ENCODE data around the gene NPFFR1. TPM values are rescaled to one million over a fixed set of nuclear protein-coding genes. Genes with fewer than 3 reads are reported as not detected.

Gene NPFFR1
- total and polyA plus RNA-seq, 10 of the 15 experiments (the other 5 are each of a cell fraction or from before 2014, with no cell fraction given), result 0.03 TPM; not detected in 9

DNA sequence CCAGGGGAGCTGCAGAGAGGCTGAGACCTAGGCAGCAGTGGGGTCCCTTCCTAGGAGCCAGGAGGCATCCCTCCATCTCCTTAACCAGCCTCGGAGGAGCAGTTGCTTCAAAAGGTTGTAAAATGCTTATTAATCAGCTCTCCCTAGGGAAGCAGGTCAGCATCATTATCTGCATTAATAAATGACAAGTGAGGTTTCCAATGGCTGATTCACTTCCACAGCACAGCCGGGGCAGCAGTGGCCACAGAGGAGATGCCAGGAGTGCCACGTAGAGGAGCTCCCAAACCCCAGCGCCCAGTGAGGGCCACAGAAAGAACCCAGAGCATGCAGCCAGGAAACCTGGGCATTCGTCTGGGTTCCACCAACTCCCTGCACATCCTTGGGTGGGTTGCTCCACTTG, 8.2 kb upstream of the NPFFR1 start:
- RAD21 ChIA-PET (ENCODE audit: unreplicated experiment), result interaction anchor here (0.6 to 4.1 kb wide), 7 partner anchors 8 to 72 kb away, joined by 3 to 32 read pairs (median 7); partner anchors contain the start of gene NPFFR1
- no peak overlapping the region for H3K9ac ChIP-seq (ENCODE audit: control insufficient read depth, insufficient read depth, low read length)
- no peaks in the 10 kb centered on the region for H3K27me3 ChIP-seq (replicated peaks in 1 of 2; ENCODE audit: control insufficient read depth in 2 of 2, insufficient read depth in 2 of 2, low read length in 1 of 2)
- no peaks in the 10 kb centered on the region for H3K79me2 ChIP-seq (ENCODE audit: control insufficient read depth, insufficient read depth, low read length)
- FAIRE-seq (no peak), DNase-seq (ENCODE audit: low read depth, low spot score) (no peak), ATAC-seq (no peak)
- SMC1A ChIA-PET (ENCODE audit: uncharacterized antibody, unreplicated experiment), result interaction anchor here (0.8 to 3.5 kb wide), 10 partner anchors 8 to 72 kb away, joined by 3 to 50 read pairs (median 14); partner anchors contain the start of gene NPFFR1
- no TSS peak for BruUV-seq (replicated peaks)
- peaks cover 16% of the 10 kb centered on the region for H3K4me1 ChIP-seq (ENCODE audit: control insufficient read depth, insufficient read depth, low read length)
- no peaks in the 10 kb centered on the region for H3K36me3 ChIP-seq (ENCODE audit: control insufficient read depth in 2 of 2, insufficient read depth in 2 of 2, low read length in 1 of 2)
- no peaks in the 10 kb centered on the region for H4K20me1 ChIP-seq (ENCODE audit: control insufficient read depth, insufficient read depth)
- H3K4me3 ChIP-seq, result no peak overlapping the region
- intact Hi-C loops (cut with micrococcal nuclease; ENCODE audit: unreplicated experiment), result no loop called here
- H3K9me3 ChIP-seq (replicated peaks; ENCODE audit: control insufficient read depth, insufficient read depth, low read length), result no peaks in the 10 kb centered on the region
- H2AFZ ChIP-seq (ENCODE audit: control insufficient read depth, low read depth, low read length), result no peak overlapping the region
- no peak for TF ChIP-seq NR2C2 (IDR thresholded peaks at IDR 0.05; ENCODE audit: borderline replicate concordance, control insufficient read depth, insufficient read length, low read depth)
- no peak for TF ChIP-seq PML (IDR thresholded peaks at IDR 0.05; ENCODE audit: low read length)
- TF ChIP-seq WRNIP1 (IDR thresholded peaks at IDR 0.05; ENCODE audit: borderline replicate concordance, low read depth, low read length), result no peak
- TF ChIP-seq KLF5 (IDR thresholded peaks at IDR 0.05; ENCODE audit: partially characterized antibody), result no peak
- TF ChIP-seq, protein P1, sequence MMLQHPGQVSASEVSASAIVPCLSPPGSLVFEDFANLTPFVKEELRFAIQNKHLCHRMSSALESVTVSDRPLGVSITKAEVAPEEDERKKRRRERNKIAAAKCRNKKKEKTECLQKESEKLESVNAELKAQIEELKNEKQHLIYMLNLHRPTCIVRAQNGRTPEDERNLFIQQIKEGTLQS (IDR thresholded peaks at IDR 0.05; ENCODE audit: borderline replicate concordance, extremely low read depth, low read depth, low read length), result no peak
- POLR2A ChIA-PET, result interaction anchor here (0.8 to 2.9 kb wide), 4 partner anchors 16 to 70 kb away, joined by 3 to 20 read pairs (median 6); no protein-coding TSS in a partner anchor
- in situ Hi-C loops (cut with MboI), result no loop called here
- 52% methylated on average over 4 of the region's 5 CpGs for WGBS (ENCODE audit: insufficient coverage, insufficient replicate concordance, low lambda C conversion rate, missing lambda C conversion rate)
- H3K27ac ChIP-seq (ENCODE audit: control insufficient read depth, insufficient read depth), result no peak overlapping the region
- CTCF ChIA-PET, result interaction anchor here (0.7 to 2.6 kb wide), 13 partner anchors 10 to 145 kb away, joined by 3 to 22 read pairs (median 8); partner anchors contain the start of gene TYSND1
- no peak overlapping the region for H3K4me2 ChIP-seq (ENCODE audit: control insufficient read depth, insufficient read depth)

DNA sequence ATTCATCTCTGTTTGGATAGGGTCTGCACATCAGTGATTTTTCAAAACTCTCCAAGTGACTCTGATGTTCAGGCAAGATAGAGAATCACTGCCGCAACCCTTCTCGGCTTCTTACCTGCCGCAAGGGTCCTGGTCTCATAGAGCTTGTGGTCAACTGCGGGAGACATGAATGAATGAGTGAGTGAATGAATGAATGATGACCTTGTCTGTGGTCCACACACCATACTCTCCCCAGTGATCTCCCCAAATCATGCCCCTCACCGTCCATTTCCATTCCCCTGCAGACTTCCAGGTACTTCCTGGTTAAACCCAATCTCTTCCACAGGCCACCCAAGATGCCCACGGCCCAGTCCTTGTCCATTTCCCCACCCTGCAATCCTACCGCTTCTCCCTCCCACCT, 5.9 kb upstream of the NPFFR1 start:
- Histone ChIP-seq H3K36me3 (ENCODE audit: control insufficient read depth in 2 of 2, insufficient read depth in 2 of 2, low read length in 1 of 2) (no peaks in the 10 kb centered on the region), H3K79me2 (ENCODE audit: control insufficient read depth, insufficient read depth, low read length) (no peaks in the 10 kb centered on the region), H3K4me1 (ENCODE audit: control insufficient read depth, insufficient read depth, low read length) (peaks cover 16% of the 10 kb centered on the region), H3K9me3 (replicated peaks; ENCODE audit: control insufficient read depth, insufficient read depth, low read length) (no peaks in the 10 kb centered on the region), H3K4me3 (no peak overlapping the region), H4K20me1 (ENCODE audit: control insufficient read depth, insufficient read depth) (no peaks in the 10 kb centered on the region), H3K9ac (ENCODE audit: control insufficient read depth, insufficient read depth, low read length) (no peak overlapping the region), H3K27me3 (replicated peaks in 1 of 2; ENCODE audit: control insufficient read depth in 2 of 2, insufficient read depth in 2 of 2, low read length in 1 of 2) (no peaks in the 10 kb centered on the region), H3K27ac (ENCODE audit: control insufficient read depth, insufficient read depth) (no peak overlapping the region), H2AFZ (ENCODE audit: control insufficient read depth, low read depth, low read length) (no peak overlapping the region), H3K4me2 (ENCODE audit: control insufficient read depth, insufficient read depth) (no peak overlapping the region)
- POLR2A ChIA-PET, result no interaction called here
- SMC1A ChIA-PET (ENCODE audit: uncharacterized antibody, unreplicated experiment), result interaction anchor here (1.0 to 3.0 kb wide), 3 partner anchors 10 to 15 kb away, joined by 3 to 10 read pairs (median 4); no protein-coding TSS in a partner anchor
- 81% methylated on average over 7 of the region's 7 CpGs for WGBS (ENCODE audit: insufficient coverage, insufficient replicate concordance, low lambda C conversion rate, missing lambda C conversion rate)
- RAD21 ChIA-PET (ENCODE audit: unreplicated experiment), result no interaction called here
- no peak for DNase-seq (ENCODE audit: low read depth, low spot score)
- TF ChIP-seq SUPT20H (IDR thresholded peaks at IDR 0.05; ENCODE audit: borderline replicate concordance, control insufficient read depth, low read depth, low read length) (no peak), ZNF24 (IDR thresholded peaks at IDR 0.05) (peak; percentile 61)
- FAIRE-seq, result no peak
- CTCF ChIA-PET, result interaction anchor here (0.6 to 1.2 kb wide), 4 partner anchors 14 to 119 kb away, joined by 3 read pairs; partner anchors contain the start of genes PPA1 and SAR1A
- no TSS peak for BruUV-seq (replicated peaks)
- intact Hi-C loops (cut with micrococcal nuclease; ENCODE audit: unreplicated experiment) (no loop called here), in situ Hi-C loops (cut with MboI) (no loop called here)
- no peak for ATAC-seq
